ENCODE results near the gene RPS26. TPM values are rescaled to one million over a fixed set of nuclear protein-coding genes. Genes with fewer than 3 reads are reported as not detected.

The RPS26 gene
- total and polyA plus RNA-seq, 2 of the 13 experiments (the other 11 are each of a cell fraction or from before 2014, with no cell fraction given) = 150 to 421 TPM

GRCh38 chr12:56081393-56082347, 40.0 kb downstream of the RPS26 start (continued):
- TF ChIP-seq ZNF775 (CRISPR knock-in tag; IDR thresholded peaks at IDR 0.05; ENCODE audit: borderline replicate concordance) (peak; percentile 48; the same call in 1 of the 2 replicates), RCOR2 (CRISPR knock-in tag; IDR thresholded peaks at IDR 0.05) (peak; percentile 97), E2F2 (CRISPR knock-in tag; IDR thresholded peaks at IDR 0.05; ENCODE audit: borderline replicate concordance) (no peak)

- peak overlapping the region; percentile 44 to 96 (median 91) for H3K4me3 ChIP-seq (replicated peaks in 1 of 3; ENCODE audit: insufficient read depth in 1 of 3, low read depth in 2 of 3, low read length in 3 of 3)
- ATAC-seq = no peak
- DNase-seq (ENCODE audit: low spot score) = no peak
- no peaks in the 10 kb centered on the region; a peak in 1 of 5 replicates for H3K27me3 ChIP-seq (ENCODE audit: control insufficient read depth in 1 of 2, insufficient read depth in 2 of 2, low read length in 2 of 2)
- peaks cover 62% of the 10 kb centered on the region for H3K4me1 ChIP-seq (ENCODE audit: insufficient read depth, low read length)
- peak overlapping the region; percentile 96 for H3K9ac ChIP-seq (ENCODE audit: insufficient read depth, low read depth, low read length)
- BruUV-seq (replicated peaks) = no TSS peak
- intact Hi-C loops (cut with micrococcal nuclease; ENCODE audit: unreplicated experiment) (no loop called here), in situ Hi-C loops (cut with HindIII; ENCODE audit: extremely low pct_ligation_motif_present, low pct_unique_long_range_greater_than_20kb) (no loop called here)
- POLR2A ChIA-PET = interaction anchor here (0.7 to 10.2 kb wide), 24 partner anchors 9 to 554 kb away, joined by 3 to 279 read pairs (median 8); partner anchors contain the start of genes ANKRD52, COQ10A, DNAJC14 and ESYT1
- no peaks in the 10 kb centered on the region for H3K9me3 ChIP-seq (ENCODE audit: low read length)
- CTCF ChIA-PET (ENCODE audit: low intra/inter-chr PET ratio, low total read pairs) = no interaction called here
- peak; percentile 56 for FAIRE-seq
- H2AFZ ChIP-seq (ENCODE audit: low read length) = no peak overlapping the region
- peaks cover 38% of the 10 kb centered on the region for H3K79me2 ChIP-seq (ENCODE audit: insufficient read depth, low read length)
- H3K36me3 ChIP-seq (replicated peaks in 1 of 2; ENCODE audit: control insufficient read depth in 1 of 2, insufficient read depth in 2 of 2, low read length in 2 of 2) = peaks cover 21 to 39% of the 10 kb centered on the region in 2 experiments
- H4K20me1 ChIP-seq (ENCODE audit: insufficient read depth, low read length) = peaks cover 14% of the 10 kb centered on the region
- WGBS (ENCODE audit: low lambda C conversion rate) = 21% methylated on average over 2 of the region's 2 CpGs
- H3K4me2 ChIP-seq (ENCODE audit: low read depth, low read length) = peak overlapping the region; percentile 98
- peak overlapping the region; percentile 99 for H3K27ac ChIP-seq (ENCODE audit: extremely low read length, insufficient read depth, low read length)
- TF ChIP-seq ZBTB21 (CRISPR knock-in tag; IDR thresholded peaks at IDR 0.05) (no peak), ZNF605 (CRISPR knock-in tag; IDR thresholded peaks at IDR 0.05) (peak; percentile 7; the same call in 1 of the 2 replicates), ZNF430 (CRISPR knock-in tag; IDR thresholded peaks at IDR 0.05) (peak; percentile 6; the same call in 1 of the 2 replicates), ZNF235 (CRISPR knock-in tag; IDR thresholded peaks at IDR 0.05; ENCODE audit: borderline replicate concordance) (peak; percentile 16; the same call in 1 of the 2 replicates), ZBTB2 (CRISPR knock-in tag; IDR thresholded peaks at IDR 0.05; ENCODE audit: low read depth) (no peak), ZNF670 (CRISPR knock-in tag; IDR thresholded peaks at IDR 0.05; ENCODE audit: borderline replicate concordance) (peak; percentile 19; the same call in 1 of the 2 replicates), AHDC1 (CRISPR knock-in tag; IDR thresholded peaks at IDR 0.05; ENCODE audit: borderline replicate concordance) (0 out of 2 replicates have a peak, but pooled peaks have one; percentile 44), CHD4 (IDR thresholded peaks at IDR 0.05; ENCODE audit: borderline replicate concordance, low read length) (0 out of 2 replicates have a peak, but pooled peaks have one; percentile 7), ZNF17 (CRISPR knock-in tag; IDR thresholded peaks at IDR 0.05) (0 out of 2 replicates have a peak, but pooled peaks have one; percentile 68)
These were observed 40.7 kb downstream of the RPS26 start for GRCh38 chr12:56082382-56082781.
